Measurements from ENCODE around the gene SLC9A1. TPM values are rescaled to one million over a fixed set of nuclear protein-coding genes. Genes with fewer than 3 reads are reported as not detected.
A peak's percentile ranks its signal among the peaks of the same experiment; 100 is the strongest.

The SLC9A1 gene
- total RNA-seq, 1 donor, result 6.0 TPM

GRCh38 chr1:27102707-27103468 lies 52.0 kb downstream of the SLC9A1 start:
- peak; percentile 96 for TF ChIP-seq CTCF (IDR thresholded peaks at IDR 0.05; ENCODE audit: insufficient read depth, low read depth, low read length)
- DNase-seq (ENCODE audit: low read depth), result peak; percentile 49
- no peak overlapping the region for H3K4me3 ChIP-seq (ENCODE audit: low read depth, low read length)

GRCh38 chr1:27102134-27102706 lies 52.7 kb downstream of the SLC9A1 start:
- no peak for DNase-seq (ENCODE audit: low read depth)
- no peak for TF ChIP-seq CTCF (IDR thresholded peaks at IDR 0.05; ENCODE audit: insufficient read depth, low read depth, low read length)
- no peak overlapping the region for H3K4me3 ChIP-seq (ENCODE audit: low read depth, low read length)

GRCh38 chr1:27101696-27102095 lies 53.2 kb downstream of the SLC9A1 start:
- DNase-seq (ENCODE audit: low read depth), result no peak
- no peak overlapping the region for H3K4me3 ChIP-seq (ENCODE audit: low read depth, low read length)

GRCh38 chr1:27101054-27101491 lies 53.9 kb downstream of the SLC9A1 start:
- DNase-seq (ENCODE audit: low read depth), result no peak
- TF ChIP-seq CTCF (IDR thresholded peaks at IDR 0.05; ENCODE audit: insufficient read depth, low read depth, low read length), result no peak

More at GRCh38 chr1:27101696-27102095, 53.2 kb downstream of the SLC9A1 start:
- TF ChIP-seq CTCF (IDR thresholded peaks at IDR 0.05; ENCODE audit: insufficient read depth, low read depth, low read length), result no peak

GRCh38 chr1:27100335-27101053 lies 54.4 kb downstream of the SLC9A1 start:
- TF ChIP-seq CTCF (IDR thresholded peaks at IDR 0.05; ENCODE audit: insufficient read depth, low read depth, low read length), result no peak
- no peak overlapping the region for H3K4me3 ChIP-seq (ENCODE audit: low read depth, low read length)
- no peak for DNase-seq (ENCODE audit: low read depth)

More at GRCh38 chr1:27101054-27101491, 53.9 kb downstream of the SLC9A1 start:
- no peak overlapping the region for H3K4me3 ChIP-seq (ENCODE audit: low read depth, low read length)

GRCh38 chr1:27099587-27100334 lies 55.2 kb downstream of the SLC9A1 start:
- H3K4me3 ChIP-seq (ENCODE audit: low read depth, low read length), result no peak overlapping the region
- peak; percentile 81 for DNase-seq (ENCODE audit: low read depth)
- no peak for TF ChIP-seq CTCF (IDR thresholded peaks at IDR 0.05; ENCODE audit: insufficient read depth, low read depth, low read length)
